ENCODE data around the gene PITPNB.

DNA sequence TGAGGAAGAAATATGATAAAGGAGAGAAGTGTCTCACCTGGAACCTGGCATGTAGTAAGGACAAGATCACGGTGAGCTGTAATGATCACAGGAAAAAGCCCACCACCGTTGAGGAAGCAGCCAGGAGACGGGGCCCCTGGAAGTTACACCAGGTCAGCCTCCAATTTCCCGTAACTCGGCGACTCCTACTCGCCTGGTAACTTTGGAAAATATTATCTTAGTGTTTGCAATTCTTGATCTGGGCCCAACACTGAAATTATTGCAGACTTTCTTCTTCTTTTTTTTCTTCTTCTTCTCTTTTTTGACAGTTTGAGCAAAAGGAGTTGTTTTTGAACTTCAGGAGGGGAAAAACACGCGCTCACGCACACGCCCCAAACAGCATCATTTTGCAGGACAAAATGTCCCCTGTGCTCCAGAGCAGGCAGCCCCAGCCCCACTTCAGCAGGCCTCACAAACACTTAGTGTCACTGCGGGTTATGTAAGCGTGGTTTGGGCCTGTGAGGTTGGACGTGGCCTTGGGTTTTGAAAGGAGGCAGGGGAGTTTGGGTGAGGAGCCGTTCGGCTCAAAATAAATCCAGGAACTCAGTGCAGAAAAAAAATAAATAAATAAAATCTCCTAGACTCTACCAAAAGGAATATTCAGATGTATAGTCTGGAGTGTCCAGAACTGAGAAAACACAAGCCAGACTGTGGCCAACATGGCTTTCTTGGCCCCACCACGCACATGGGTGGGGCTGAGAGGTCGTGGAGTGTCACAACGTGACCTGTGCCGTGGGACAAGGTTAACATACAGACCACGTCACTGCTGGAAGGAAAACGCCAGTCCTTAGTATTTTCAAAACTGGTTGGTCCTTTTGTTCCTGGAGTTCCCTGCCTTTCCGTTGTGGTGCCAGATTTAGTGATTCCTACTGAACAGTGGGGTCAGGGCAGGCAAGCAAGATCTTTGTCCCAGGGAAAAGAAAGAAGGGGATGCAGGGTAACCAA lies 91.2 kb downstream of the PITPNB start:
- no peak for TF ChIP-seq CTCF (IDR thresholded peaks at IDR 0.05; ENCODE audit: low read depth, low read length)
- no peak for TF ChIP-seq EZH2phosphoT487 (IDR thresholded peaks at IDR 0.05; ENCODE audit: low read depth)

All from OCI-LY3 (cell line).